Progenitor cell of endocrine pancreas (in vitro differentiated cells): ENCODE data around the gene P2RY8. TPM values are rescaled to one million over a fixed set of nuclear protein-coding genes. Genes with fewer than 3 reads are reported as not detected.
A peak's percentile ranks its signal among the peaks of the same experiment; 100 is the strongest.

ENCODE experiments used
- DNase-seq: peaks from one replicate; pipeline ENCODE4 v3.0.0; 2021; ENCODE audit warnings: low spot score; ENCODE audit not compliant: unreplicated experiment
- H3K27ac Mint-ChIP-seq: 2 replicates; pipeline ENCODE4 v1.8.0; 2021; ENCODE audit warnings: mild to moderate bottlenecking, moderate library complexity, mixed read lengths
- H3K27me3 Mint-ChIP-seq: 2 replicates; pipeline ENCODE4 v1.8.0; 2021; ENCODE audit warnings: mixed read lengths
- H3K36me3 Mint-ChIP-seq: 2 replicates; pipeline ENCODE4 v1.8.0; 2022; ENCODE audit warnings: mixed read lengths; ENCODE audit not compliant: insufficient read depth
- H3K4me1 Mint-ChIP-seq: 2 replicates; pipeline ENCODE4 v1.8.0; 2021; ENCODE audit warnings: low read depth, mixed read lengths
- H3K4me3 Mint-ChIP-seq: 2 replicates; pipeline ENCODE4 v1.8.0; 2021; ENCODE audit warnings: low read depth, mild to moderate bottlenecking, moderate library complexity, mixed read lengths
- H3K9me3 Mint-ChIP-seq: 2 replicates; pipeline ENCODE4 v1.8.0; 2021; ENCODE audit warnings: low read depth, mixed read lengths
- total RNA-seq: library from RNA; stranded (reverse); gene quantifications from 2 replicates; pipeline ENCODE4 v1.2.1, GENCODE V29; 2021
- TF ChIP-seq, protein P1 (sequence below): fragments of 200-600 bp; sonication (generic); IDR thresholded peaks from one replicate; pipeline ENCODE4 v1.5.0; 2021; ENCODE audit warnings: antibody characterized with exemption, mild to moderate bottlenecking; ENCODE audit not compliant: unreplicated experiment

P2RY8 gene
- total RNA-seq, 1 donor from 2014 or later: not detected

DNA sequence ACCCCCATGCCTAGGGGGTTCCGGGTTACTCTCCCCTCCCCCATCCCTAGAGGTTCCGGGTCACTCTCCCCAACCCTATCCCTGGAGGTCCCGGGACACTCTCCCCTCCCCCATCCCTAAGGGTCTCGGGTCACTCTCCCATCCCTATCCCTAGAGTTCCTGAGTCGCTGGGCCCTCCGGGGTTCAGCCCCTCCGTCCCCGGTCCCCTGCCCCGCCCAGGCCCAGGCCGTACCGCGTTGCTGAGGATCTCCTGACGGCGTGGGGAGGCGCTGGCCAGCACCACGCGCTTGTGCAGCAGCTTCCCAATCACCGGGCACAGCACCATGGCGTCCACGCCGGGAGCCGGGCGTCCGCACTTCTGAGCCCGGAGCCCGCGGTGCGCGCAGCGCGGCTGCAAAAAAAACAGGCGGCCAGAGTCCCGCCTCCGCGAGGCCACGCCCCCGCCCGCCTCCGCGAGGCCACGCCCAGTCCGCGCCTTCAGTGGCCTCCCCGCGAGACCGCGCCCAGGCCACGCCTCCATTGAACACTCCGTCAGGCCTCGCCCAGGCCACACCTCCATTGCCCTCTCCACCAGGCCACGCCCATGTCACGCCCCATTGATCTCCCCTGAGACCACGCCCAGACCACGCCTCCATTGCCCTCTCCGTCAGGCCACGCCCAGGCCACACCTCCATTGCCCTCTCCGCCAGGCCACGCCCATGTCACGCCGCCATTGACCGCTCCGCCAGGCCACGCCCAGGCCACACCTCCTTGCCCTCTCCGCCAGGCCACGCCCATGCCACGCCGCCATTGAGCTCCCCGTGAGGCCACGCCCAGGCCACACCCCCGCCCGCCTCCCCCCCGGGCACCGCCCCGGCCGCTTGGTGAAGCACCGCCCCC, 84.2 kb downstream of the P2RY8 start, which contains the start of gene ASMTL:
ASMTL (minus strand) TSS at position 394 of the 879 bp plus-strand sequence; CDS start at position 325, 69 bp downstream.
- H3K27ac Mint-ChIP-seq: peak within 1 kb of the TSS; percentile 89
- peaks cover 21% of the 10 kb centered on the region for H3K36me3 Mint-ChIP-seq
- DNase-seq: peak; percentile 99
- peak within 1 kb of the TSS; percentile 86 for H3K4me3 Mint-ChIP-seq
- H3K9me3 Mint-ChIP-seq: peaks cover 24% of the 10 kb centered on the region
- H3K4me1 Mint-ChIP-seq: no peaks in the 10 kb centered on the region
- H3K27me3 Mint-ChIP-seq: peaks cover 15% of the 10 kb centered on the region
- TF ChIP-seq, protein P1, sequence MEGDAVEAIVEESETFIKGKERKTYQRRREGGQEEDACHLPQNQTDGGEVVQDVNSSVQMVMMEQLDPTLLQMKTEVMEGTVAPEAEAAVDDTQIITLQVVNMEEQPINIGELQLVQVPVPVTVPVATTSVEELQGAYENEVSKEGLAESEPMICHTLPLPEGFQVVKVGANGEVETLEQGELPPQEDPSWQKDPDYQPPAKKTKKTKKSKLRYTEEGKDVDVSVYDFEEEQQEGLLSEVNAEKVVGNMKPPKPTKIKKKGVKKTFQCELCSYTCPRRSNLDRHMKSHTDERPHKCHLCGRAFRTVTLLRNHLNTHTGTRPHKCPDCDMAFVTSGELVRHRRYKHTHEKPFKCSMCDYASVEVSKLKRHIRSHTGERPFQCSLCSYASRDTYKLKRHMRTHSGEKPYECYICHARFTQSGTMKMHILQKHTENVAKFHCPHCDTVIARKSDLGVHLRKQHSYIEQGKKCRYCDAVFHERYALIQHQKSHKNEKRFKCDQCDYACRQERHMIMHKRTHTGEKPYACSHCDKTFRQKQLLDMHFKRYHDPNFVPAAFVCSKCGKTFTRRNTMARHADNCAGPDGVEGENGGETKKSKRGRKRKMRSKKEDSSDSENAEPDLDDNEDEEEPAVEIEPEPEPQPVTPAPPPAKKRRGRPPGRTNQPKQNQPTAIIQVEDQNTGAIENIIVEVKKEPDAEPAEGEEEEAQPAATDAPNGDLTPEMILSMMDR: no peak

- peaks cover 29% of the 10 kb centered on the region for H3K36me3 Mint-ChIP-seq
- no peak overlapping the region for H3K27ac Mint-ChIP-seq
- peaks cover 33% of the 10 kb centered on the region for H3K9me3 Mint-ChIP-seq
- peak overlapping the region; percentile 86 for H3K4me3 Mint-ChIP-seq
- no peak for DNase-seq
- H3K27me3 Mint-ChIP-seq: peaks cover 15% of the 10 kb centered on the region
- TF ChIP-seq, protein P1: no peak
- no peaks in the 10 kb centered on the region for H3K4me1 Mint-ChIP-seq
These were observed 85.1 kb downstream of the P2RY8 start for GRCh38 chrX:1451661-1452515.

- no peak overlapping the region for H3K4me3 Mint-ChIP-seq
- H3K36me3 Mint-ChIP-seq: peaks cover 34% of the 10 kb centered on the region
- peaks cover 15% of the 10 kb centered on the region for H3K27me3 Mint-ChIP-seq
- H3K27ac Mint-ChIP-seq: no peak overlapping the region
- TF ChIP-seq, protein P1: no peak
- DNase-seq: no peak
- no peaks in the 10 kb centered on the region for H3K4me1 Mint-ChIP-seq
- peaks cover 36% of the 10 kb centered on the region for H3K9me3 Mint-ChIP-seq
These were observed 85.7 kb downstream of the P2RY8 start for GRCh38 chrX:1451251-1451660.

- peaks cover 40% of the 10 kb centered on the region for H3K9me3 Mint-ChIP-seq
- no peak overlapping the region for H3K27ac Mint-ChIP-seq
- DNase-seq: no peak
- TF ChIP-seq, protein P1: no peak
- H3K4me1 Mint-ChIP-seq: no peaks in the 10 kb centered on the region
- H3K36me3 Mint-ChIP-seq: peaks cover 39% of the 10 kb centered on the region
- H3K27me3 Mint-ChIP-seq: peaks cover 11% of the 10 kb centered on the region
- H3K4me3 Mint-ChIP-seq: no peak overlapping the region
These were observed 86.4 kb downstream of the P2RY8 start for GRCh38 chrX:1450361-1451161.
